SU-DHL-6 (cell line): ENCODE measurements around the gene YRDC.

Experiments used
- EZH2phosphoT487 ChIP-seq: fragments of 200-600 bp; sonication (generic), shearing (Covaris generic); conservative IDR thresholded peaks from 2 replicates; pipeline ENCODE4 v1.6.1; 2018; ENCODE audit warnings: mild to moderate bottlenecking, antibody characterized with exemption, low read length, moderate library complexity, mixed read lengths
- TF ChIP-seq, protein P1 (sequence below): fragments of 200-600 bp; sonication (generic); IDR thresholded peaks from one replicate; pipeline ENCODE4 v1.5.1; 2017; ENCODE audit warnings: antibody characterized with exemption, mild to moderate bottlenecking, low read length, moderate library complexity; ENCODE audit not compliant: insufficient read depth, poor library complexity, severe bottlenecking

DNA sequence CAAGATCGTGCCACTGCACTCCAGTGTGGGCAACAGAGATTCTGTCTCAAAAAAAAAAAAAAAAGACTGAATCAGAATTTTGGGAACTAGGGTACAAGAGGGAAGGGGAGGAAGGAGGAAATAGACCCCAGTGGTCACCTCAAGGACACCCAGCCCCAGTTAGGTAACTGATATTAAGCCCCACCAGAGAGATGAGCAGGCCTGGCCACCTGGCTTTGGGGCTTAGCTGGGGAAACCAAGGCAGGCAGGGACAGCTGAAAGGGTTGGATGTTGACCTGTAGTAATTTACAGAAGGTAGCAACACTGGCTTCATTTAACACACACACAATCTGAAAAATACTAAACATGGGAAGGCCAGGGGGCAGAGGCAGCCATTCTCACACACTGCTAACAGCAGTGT is 5.6 kb downstream of the YRDC start:
- TF ChIP-seq, protein P1, sequence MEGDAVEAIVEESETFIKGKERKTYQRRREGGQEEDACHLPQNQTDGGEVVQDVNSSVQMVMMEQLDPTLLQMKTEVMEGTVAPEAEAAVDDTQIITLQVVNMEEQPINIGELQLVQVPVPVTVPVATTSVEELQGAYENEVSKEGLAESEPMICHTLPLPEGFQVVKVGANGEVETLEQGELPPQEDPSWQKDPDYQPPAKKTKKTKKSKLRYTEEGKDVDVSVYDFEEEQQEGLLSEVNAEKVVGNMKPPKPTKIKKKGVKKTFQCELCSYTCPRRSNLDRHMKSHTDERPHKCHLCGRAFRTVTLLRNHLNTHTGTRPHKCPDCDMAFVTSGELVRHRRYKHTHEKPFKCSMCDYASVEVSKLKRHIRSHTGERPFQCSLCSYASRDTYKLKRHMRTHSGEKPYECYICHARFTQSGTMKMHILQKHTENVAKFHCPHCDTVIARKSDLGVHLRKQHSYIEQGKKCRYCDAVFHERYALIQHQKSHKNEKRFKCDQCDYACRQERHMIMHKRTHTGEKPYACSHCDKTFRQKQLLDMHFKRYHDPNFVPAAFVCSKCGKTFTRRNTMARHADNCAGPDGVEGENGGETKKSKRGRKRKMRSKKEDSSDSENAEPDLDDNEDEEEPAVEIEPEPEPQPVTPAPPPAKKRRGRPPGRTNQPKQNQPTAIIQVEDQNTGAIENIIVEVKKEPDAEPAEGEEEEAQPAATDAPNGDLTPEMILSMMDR, result no peak
- no peak for TF ChIP-seq EZH2phosphoT487
